A673 (cell line): ENCODE data around the gene TMEM59L. TPM values are rescaled to one million over a fixed set of nuclear protein-coding genes. Genes with fewer than 3 reads are reported as not detected.

Experiments
- BruUV-seq: library from RNA; stranded (reverse); fragments of 400-500 nt; replicated peaks from 2 replicates; lab custom pipeline; 2021; lab: Mats Ljungman, UMichigan
- CTCF ChIA-PET: fragments of 300-600 bp; sonication (Branson Sonifier 250); formaldehyde crosslinking; loops from one replicate; lab custom pipeline; 2022; ENCODE audit warnings: antibody characterized with exemption; lab: Charles Lee
- POLR2A ChIA-PET: fragments of 300-600 bp; sonication (Branson Sonifier 250); formaldehyde crosslinking; loops from one replicate; lab custom pipeline; 2022; ENCODE audit warnings: antibody characterized with exemption; ENCODE audit not compliant: low non-redundant PET; lab: Charles Lee
- DNase-seq: peaks from one replicate; pipeline ENCODE4 v3.0.0-alpha.2; 2015; ENCODE audit warnings: low spot score
- H3K27ac ChIP-seq: fragments of 200-600 bp; sonication (generic); 2 replicates; pipeline ENCODE4 v1.5.1; 2016; ENCODE audit warnings: mixed run types, low read depth, mild to moderate bottlenecking, mixed read lengths, antibody characterized with exemption, low read length; ENCODE audit not compliant: poor library complexity, severe bottlenecking
- H3K27me3 ChIP-seq: fragments of 200-600 bp; sonication (generic); replicated peaks from 2 replicates; pipeline ENCODE4 v1.6.1; 2017; ENCODE audit warnings: mixed run types, low read depth, mild to moderate bottlenecking, mixed read lengths, antibody characterized with exemption, low read length; ENCODE audit not compliant: insufficient read depth, poor library complexity
- H3K36me3 ChIP-seq: fragments of 200-600 bp; sonication (generic); 2 replicates; pipeline ENCODE4 v1.6.1; 2016; ENCODE audit warnings: mixed run types, mild to moderate bottlenecking, mixed read lengths, antibody characterized with exemption, low read length; ENCODE audit not compliant: insufficient read depth, poor library complexity, severe bottlenecking
- H3K4me1 ChIP-seq: fragments of 200-600 bp; sonication (generic); 2 replicates; pipeline ENCODE4 v1.6.1; 2017; ENCODE audit warnings: mixed run types, mild to moderate bottlenecking, mixed read lengths, antibody characterized with exemption, low read length; ENCODE audit not compliant: insufficient read depth, poor library complexity, severe bottlenecking
- H3K4me3 ChIP-seq: fragments of 200-600 bp; sonication (generic); 2 replicates; pipeline ENCODE4 v1.5.1; 2016; ENCODE audit warnings: low read depth, mixed run types, mild to moderate bottlenecking, mixed read lengths, low read length; ENCODE audit not compliant: poor library complexity, severe bottlenecking
- H3K9me3 ChIP-seq: fragments of 200-600 bp; sonication (generic); 2 replicates; pipeline ENCODE4 v1.6.1; 2016; ENCODE audit warnings: mixed run types, low read depth, mild to moderate bottlenecking, mixed read lengths, antibody characterized with exemption, low read length; ENCODE audit not compliant: poor library complexity, severe bottlenecking
- EZH2 ChIP-seq: fragments of 200-600 bp; sonication (generic); IDR thresholded peaks from 2 replicates; pipeline ENCODE4 v1.6.1; 2017; ENCODE audit warnings: borderline replicate concordance, low read depth, mild to moderate bottlenecking, mixed read lengths, antibody characterized with exemption, low read length; ENCODE audit not compliant: poor library complexity, severe bottlenecking
- intact Hi-C: fragments of 100-400 bp; cut with micrococcal nuclease; formaldehyde crosslinking; loops from one replicate; pipeline ENCODE4 v1.10.0; 2022; ENCODE audit not compliant: unreplicated experiment
- total RNA-seq: library from RNA; stranded (reverse); gene quantifications from 2 replicates; pipeline ENCODE4 v1.2.3, GENCODE V29; 2021
- TF ChIP-seq, protein P1 (sequence below): fragments of 300-800, 200-600 bp; sonication (generic); conservative IDR thresholded peaks from 2 replicates; pipeline ENCODE4 v1.5.1; 2017; ENCODE audit warnings: low read depth, mild to moderate bottlenecking, antibody characterized with exemption, low read length, moderate library complexity, mixed read lengths

TMEM59L gene
- total RNA-seq, 1 experiment from 2014 or later: 9.3 TPM

DNA sequence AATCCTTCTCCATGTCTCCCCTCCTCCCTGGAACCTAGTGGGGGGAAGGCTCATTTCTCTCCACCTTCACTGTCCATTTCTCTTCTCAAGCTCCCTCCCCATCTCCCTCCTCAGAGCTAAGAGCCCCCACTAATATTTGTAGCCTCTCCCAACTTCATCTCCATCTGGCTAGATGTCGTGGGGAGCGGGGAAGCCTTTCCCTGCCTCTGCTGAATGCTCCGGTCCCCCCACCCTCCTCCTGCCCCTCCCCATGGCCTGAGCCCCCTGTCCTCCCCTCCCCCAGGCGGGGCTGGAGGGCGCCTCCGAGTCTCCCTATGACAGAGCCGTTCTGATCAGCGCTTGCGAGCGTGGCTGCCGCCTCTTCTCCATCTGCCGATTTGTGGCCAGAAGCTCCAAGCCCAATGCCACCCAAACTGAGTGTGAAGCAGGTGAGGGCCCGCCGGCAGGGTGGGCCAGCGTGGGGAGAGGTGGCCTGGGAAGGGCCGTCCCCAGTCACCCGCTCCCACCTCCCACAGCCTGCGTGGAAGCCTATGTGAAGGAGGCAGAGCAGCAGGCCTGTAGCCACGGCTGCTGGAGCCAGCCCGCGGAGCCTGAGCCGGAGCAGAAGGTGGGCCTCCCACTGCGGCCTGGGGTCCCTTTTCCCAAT is 1.0 kb downstream of the TMEM59L start:
- ChIA-PET CTCF (no interaction called here), POLR2A (no interaction called here)
- Histone ChIP-seq H3K9me3 (no peaks in the 10 kb centered on the region), H3K4me1 (peaks cover 37% of the 10 kb centered on the region), H3K4me3 (peak overlapping the region; percentile 56), H3K27me3 (no peaks in the 10 kb centered on the region), H3K27ac (no peak overlapping the region), H3K36me3 (no peaks in the 10 kb centered on the region)
- TF ChIP-seq, protein P1, sequence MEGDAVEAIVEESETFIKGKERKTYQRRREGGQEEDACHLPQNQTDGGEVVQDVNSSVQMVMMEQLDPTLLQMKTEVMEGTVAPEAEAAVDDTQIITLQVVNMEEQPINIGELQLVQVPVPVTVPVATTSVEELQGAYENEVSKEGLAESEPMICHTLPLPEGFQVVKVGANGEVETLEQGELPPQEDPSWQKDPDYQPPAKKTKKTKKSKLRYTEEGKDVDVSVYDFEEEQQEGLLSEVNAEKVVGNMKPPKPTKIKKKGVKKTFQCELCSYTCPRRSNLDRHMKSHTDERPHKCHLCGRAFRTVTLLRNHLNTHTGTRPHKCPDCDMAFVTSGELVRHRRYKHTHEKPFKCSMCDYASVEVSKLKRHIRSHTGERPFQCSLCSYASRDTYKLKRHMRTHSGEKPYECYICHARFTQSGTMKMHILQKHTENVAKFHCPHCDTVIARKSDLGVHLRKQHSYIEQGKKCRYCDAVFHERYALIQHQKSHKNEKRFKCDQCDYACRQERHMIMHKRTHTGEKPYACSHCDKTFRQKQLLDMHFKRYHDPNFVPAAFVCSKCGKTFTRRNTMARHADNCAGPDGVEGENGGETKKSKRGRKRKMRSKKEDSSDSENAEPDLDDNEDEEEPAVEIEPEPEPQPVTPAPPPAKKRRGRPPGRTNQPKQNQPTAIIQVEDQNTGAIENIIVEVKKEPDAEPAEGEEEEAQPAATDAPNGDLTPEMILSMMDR: no peak
- no peak for TF ChIP-seq EZH2
- DNase-seq: no peak
- intact Hi-C loops: no loop called here
- no TSS peak for BruUV-seq

DNA sequence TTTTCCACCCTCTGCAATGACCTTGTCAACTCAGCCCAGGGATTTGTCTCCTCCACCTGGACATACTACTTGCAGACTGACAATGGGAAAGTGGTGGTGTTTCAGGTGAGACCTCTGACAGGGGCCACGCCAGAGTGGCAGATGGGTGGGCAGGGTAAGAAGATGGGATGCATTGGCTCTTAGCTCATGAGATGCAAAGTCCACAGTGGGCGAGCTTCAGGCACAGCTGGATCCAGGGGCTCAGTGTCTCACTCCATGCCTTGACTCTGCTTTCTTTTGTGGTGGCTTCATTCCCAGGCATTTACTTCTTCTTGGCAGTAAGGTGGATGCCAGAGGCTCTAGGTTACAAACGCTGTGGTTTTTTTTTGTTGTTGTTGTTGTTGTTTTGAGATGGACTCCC is 3.4 kb downstream of the TMEM59L start:
- Histone ChIP-seq H3K9me3 (no peaks in the 10 kb centered on the region), H3K27ac (no peak overlapping the region), H3K4me3 (no peak overlapping the region), H3K27me3 (no peaks in the 10 kb centered on the region), H3K36me3 (no peaks in the 10 kb centered on the region), H3K4me1 (peaks cover 15% of the 10 kb centered on the region)
- no TSS peak for BruUV-seq
- no peak for TF ChIP-seq EZH2
- TF ChIP-seq, protein P1: no peak
- no peak for DNase-seq
- ChIA-PET CTCF (no interaction called here), POLR2A (no interaction called here)
- intact Hi-C loops: no loop called here

DNA sequence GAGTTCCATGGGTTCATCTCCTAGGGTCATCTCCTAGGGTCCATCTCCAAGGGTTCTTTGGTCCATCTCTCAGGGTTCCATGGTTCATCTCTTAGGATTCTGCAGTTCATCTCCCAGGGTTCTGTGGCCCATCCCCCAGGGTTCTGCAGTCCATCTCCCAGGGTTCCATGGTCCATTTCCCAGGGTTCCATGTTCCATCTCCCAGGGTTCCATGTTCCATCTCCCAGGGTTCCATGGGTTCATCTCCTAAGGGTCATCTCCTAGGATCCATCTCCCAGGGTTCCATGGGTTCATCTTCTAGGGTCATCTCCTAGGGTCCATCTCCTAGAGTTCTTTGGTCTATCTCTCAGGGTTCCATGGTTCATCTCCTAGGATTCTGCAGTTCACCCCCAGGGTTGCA is 4.9 kb downstream of the TMEM59L start:
- no peak for TF ChIP-seq EZH2
- TF ChIP-seq, protein P1: no peak
- no peak overlapping the region for H3K4me3 ChIP-seq
- ChIA-PET POLR2A (no interaction called here), CTCF (no interaction called here)
- H3K4me1 ChIP-seq: no peaks in the 10 kb centered on the region
- DNase-seq: no peak
- H3K9me3 ChIP-seq: no peaks in the 10 kb centered on the region
- H3K27ac ChIP-seq: no peak overlapping the region
- no TSS peak for BruUV-seq
- H3K36me3 ChIP-seq: no peaks in the 10 kb centered on the region
- intact Hi-C loops: no loop called here
- no peaks in the 10 kb centered on the region for H3K27me3 ChIP-seq
